GM12873 (cell line): Measurements from ENCODE around the gene PDE4D.

ENCODE experiments used
- TF ChIP-seq, protein P1 (sequence below): IDR thresholded peaks from 2 replicates; pipeline ENCODE4 v1.5.1; 2012; ENCODE audit warnings: low read depth, mild to moderate bottlenecking, moderate library complexity, low read length, control low read depth; ENCODE audit not compliant: insufficient read depth; ENCODE audit errors: missing control alignments

PDE4D gene

DNA sequence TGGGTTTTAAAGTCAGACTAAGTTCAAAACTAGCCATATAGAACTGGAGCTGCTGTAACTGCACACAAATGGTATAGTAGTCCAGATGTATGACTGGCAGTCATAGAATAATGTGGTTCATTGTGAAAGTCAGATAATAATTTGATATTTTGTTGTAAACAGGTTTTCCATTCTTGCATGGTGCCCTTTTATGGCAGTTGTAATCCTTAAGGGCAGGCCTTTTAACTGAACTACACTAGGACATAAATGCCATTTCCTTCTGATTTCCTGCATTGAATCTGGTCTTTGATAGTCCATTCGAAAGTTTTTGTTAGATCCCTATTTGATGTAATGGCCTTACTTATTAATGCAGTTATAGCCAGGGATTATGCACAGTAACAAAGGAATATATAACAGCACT is 632.6 kb downstream of the PDE4D start:
- TF ChIP-seq, protein P1, sequence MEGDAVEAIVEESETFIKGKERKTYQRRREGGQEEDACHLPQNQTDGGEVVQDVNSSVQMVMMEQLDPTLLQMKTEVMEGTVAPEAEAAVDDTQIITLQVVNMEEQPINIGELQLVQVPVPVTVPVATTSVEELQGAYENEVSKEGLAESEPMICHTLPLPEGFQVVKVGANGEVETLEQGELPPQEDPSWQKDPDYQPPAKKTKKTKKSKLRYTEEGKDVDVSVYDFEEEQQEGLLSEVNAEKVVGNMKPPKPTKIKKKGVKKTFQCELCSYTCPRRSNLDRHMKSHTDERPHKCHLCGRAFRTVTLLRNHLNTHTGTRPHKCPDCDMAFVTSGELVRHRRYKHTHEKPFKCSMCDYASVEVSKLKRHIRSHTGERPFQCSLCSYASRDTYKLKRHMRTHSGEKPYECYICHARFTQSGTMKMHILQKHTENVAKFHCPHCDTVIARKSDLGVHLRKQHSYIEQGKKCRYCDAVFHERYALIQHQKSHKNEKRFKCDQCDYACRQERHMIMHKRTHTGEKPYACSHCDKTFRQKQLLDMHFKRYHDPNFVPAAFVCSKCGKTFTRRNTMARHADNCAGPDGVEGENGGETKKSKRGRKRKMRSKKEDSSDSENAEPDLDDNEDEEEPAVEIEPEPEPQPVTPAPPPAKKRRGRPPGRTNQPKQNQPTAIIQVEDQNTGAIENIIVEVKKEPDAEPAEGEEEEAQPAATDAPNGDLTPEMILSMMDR: no peak

DNA sequence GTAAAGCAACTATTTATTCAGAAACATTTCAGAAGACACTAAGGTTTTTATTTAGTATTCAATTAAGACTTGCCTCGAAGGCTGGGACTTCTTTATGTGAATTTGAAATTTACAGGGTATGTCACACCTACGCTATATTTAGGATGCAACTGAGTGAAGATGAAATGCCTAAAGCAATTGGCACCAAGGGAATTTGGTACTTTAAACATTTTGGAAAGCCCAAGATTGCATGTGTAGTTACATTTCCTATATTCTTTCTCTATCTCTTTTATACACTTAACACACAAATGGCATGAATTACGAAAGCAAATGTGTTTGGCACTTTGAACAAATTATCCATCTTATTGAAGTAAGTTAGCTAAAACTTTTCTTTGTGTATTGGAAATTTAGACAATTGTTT is 633.3 kb downstream of the PDE4D start:
- TF ChIP-seq, protein P1: no peak

DNA sequence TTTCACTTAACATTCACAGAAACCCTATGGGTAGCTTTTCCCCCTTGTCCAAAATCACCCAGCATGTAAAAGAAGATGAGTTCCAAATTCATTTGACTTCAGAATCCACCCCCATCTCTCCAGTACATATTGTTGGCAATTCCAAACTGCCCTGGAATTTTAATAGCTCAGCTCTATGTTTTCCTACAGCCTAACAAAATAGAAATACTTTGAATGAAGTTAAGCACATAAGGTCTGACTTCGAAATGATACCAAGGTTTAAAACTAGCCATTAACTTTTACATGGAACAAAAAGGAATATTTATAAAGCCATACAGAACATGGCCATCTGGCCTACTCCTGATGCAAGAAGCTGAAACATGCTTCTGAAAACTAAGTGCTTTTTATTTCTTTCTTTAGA is 634.3 kb downstream of the PDE4D start:
- TF ChIP-seq, protein P1: no peak

DNA sequence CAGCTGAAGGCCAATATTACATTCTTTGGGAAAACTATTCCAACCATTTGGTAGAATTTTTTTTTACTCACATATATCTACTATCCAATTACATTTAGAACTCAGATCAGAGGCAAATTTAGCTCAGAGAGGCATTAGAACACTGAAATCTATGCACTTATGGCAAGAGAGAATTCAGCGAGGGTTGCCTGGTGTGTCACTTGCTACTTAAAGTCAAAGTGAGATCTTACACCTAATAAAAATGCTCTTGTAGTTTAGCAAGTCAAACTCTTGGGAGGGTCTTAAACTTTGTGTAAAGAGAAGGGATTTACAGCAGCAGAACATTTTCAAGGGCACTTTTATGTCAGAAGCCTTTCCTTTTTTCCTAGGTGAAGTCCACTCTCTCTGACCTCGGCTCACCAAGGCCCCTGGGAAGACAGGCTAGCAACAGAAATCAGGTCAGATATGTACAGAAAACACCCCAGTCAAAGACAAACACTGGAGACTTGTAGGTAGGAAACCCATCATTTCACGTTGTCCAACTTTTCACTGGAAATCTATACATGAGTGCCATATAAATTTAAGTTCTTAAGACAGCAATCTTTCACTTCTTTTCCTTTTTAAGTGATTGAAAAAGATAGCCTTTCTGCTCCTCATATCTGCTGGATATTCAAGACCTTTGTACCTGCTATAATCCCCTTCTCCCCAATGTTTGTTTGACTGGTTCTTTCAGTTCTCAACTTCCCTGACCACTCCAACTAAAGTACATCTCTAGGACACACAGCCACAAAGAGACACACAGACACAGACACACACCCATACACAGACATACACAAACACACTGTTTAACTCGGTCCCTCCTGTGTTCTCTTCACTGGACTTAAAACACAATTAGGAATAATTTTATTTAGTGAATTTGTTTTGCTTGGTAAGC is 635.8 kb downstream of the PDE4D start:
- TF ChIP-seq, protein P1: no peak

DNA sequence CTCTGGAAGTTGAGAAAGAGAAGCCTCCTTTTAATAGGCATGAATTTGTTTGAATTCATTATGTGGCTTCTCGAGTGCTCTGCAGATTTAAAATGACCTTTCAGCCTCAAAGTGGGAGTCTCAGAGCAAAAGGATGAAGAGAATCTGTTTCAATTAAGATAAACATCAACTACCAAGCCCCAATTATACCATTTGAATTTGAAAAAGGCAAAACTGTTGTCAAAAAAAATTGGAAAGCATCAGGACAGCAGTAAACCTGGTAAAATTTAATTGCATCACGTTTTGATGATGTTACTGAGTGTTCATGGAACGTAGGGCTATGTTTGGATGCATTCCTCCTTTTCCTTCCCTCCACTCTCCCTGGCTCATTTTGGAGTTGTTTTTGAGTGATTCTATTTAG is 637.2 kb downstream of the PDE4D start:
- TF ChIP-seq, protein P1: no peak

DNA sequence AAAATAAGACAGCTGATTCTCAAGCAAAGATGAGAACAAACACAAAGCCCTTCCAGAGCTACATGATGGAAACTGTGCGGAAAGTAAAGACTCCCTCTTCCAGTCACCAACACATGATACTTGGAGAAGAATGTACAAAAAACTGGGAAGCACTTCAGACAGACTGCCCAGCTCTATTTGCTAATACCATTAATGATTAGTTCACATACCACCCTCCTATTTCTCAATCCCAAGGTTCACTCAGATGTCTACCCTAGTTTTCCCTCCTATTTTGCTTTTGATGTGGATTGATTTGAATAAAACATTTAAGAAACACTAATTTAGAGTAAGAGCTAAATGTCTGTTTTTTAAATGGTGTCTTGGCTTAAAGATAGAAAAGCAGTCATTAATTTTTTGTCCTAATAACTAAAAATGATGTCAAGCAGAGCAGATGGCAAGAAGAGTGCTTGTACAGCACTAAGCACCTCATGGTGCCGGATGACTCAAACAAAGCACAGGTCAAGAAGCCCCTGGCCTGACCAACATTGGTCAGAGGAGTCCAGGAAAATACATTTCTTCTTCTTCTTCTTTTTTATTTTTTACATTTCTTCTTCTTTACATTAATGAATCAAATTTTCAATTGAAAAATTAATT is 639.4 kb downstream of the PDE4D start:
- TF ChIP-seq, protein P1: no peak

DNA sequence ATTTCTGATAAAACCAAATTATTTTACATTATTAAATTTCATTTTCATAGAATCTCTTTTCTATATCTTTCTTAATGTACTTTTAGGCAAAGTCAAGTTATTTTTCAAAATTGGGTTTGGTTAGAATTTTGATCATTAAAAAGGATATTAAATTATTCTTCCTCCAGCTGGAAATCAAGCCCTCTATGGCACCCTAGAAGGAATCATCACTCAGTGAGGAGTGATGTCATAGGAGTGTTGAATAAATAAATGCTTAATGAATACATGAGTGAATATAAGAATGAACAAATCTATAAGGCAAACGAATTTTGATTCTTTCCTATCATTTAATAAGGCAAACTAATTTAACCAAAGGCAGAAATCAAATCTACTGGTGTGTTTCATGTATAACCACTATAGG is 639.9 kb downstream of the PDE4D start:
- TF ChIP-seq, protein P1: no peak
